Right hindlimb (tissue), 1 donor: ENCODE measurements around the gene AGAP1.

Source experiments
- DNase-seq: peaks from one replicate; pipeline ENCODE4 v3.0.0-alpha.2; 2018

AGAP1 gene

DNA sequence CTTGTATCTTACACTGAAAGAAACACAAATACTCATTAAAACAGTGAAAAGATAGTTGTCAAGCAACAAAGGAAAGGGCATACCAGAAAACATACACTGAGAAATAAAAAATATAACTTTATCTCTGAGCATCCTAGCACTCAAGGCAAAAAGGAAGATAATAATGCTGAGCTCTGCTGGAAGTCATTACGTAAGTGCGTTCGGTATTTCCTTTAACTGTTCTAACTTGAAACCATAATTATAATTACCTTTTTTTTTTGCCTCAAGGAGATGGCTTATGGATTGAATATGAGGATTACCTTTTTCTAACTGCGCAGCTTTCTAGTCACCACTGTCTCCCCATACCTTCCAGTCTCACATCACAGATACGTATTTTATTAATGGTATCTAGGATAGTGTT, 366.3 kb downstream of the AGAP1 start:
- DNase-seq, result no peak

DNA sequence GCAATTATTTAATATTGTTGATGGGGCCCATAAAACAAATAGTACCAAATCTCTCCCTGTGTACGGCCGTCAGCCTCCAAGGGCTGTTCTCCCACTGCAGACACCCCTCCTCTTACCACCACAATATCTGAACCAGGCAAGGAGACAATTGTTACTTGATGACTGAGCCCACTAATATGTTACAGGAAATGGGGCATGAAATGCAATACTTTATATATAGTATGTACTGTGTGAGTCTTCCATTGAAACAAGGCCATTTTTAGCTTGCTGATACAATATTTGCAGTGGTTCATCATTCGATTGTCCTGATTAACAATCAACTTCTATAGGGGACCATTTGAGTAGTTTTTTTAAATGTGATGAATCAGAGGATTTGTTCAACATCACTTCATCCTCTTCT, 367.0 kb downstream of the AGAP1 start:
- DNase-seq, result no peak

DNA sequence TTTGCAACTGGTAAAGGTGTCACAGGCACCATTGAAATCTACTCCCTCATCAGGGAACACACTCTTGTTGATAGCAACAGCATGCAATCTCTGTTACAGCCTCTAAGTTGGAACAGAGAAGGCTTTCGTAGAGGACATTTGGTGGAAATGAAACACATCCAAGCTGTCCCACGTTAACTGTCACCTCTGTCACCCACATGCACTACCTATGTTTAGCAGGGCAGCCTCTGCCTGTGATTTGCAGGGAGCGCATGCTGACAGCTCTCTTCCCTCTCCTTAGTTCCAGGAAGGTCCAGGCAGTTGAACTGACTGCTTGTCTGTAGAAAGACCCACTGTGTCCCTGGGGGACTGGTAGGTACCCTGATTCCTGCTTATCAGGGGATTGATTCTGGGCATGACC, 367.5 kb downstream of the AGAP1 start:
- DNase-seq, result no peak

DNA sequence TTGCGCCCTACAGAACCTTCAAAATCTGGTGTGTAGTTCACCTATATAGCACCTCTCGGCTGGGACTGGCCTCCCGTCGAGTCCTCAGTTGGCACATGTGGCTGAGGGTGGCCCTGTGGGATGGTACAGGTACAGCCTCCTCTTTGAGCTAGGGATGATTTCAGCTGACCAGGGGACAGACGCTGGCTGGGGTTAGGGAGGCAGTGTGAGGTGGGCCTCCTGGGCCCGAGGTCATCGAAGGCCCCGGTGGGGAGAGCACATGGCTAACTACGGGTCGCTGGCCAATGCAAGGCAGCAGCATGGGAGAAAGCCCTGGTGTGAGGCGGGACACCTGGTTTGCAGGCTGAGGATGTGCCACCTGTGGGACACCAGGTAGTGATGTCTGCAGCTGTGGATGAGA, 369.6 kb downstream of the AGAP1 start:
- DNase-seq, result no peak

DNA sequence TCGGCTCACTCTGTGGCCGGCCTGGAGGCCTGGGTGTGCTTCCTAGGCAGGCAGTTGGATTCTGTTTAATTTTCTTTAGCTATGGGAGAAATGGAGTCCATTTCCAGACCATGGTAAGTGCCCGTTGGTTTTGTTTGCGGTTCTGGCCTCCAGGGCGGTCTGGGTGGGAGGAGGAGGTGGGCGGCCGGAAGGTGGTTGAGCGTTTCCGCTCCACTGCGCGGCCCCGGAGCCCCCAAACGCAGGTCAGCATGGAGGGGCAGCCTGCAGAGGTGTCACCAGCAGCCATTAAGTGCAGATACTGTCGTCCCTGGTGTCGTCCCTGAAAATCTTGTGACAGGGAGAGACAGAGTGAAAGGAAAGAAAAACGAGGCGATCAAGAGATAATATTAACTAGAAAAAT, 370.5 kb downstream of the AGAP1 start:
- DNase-seq, result no peak

DNA sequence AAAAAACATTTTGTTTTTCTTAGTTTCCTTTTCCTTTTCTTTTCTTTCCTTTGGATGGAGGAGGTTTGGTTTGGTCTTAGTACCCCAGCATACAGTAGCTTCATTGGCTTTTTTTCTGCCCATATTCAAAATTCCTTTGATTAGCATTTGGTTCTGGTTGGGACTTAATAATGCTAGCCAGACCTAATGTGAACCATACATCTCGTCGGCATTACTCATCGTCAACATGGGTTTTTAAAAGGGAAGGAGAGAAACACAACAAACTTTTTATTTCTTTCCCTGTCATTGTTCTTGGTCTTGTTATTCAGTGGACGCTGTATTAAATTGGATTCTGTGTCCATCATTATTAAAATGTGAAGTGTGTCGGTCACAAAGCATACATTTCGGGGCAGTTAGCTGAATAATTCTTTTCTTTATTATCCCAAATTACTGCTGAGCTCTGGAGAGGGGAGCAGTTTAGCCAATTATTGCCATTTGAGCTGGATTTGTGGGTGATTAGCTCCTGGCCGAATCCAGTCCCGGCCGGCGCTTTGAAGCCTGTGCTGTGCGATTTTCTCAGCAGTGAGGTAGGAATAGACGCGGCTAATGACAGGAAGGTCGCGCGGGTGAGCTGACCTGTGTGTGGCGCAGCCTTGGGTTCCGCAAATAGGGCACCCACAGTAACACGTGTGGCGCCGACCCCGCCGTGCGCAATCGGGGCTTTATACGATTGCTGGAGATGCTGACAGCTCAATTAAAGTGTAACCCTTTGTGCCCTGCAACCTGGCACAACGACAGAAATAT, 371.1 kb downstream of the AGAP1 start:
- no peak for DNase-seq

DNA sequence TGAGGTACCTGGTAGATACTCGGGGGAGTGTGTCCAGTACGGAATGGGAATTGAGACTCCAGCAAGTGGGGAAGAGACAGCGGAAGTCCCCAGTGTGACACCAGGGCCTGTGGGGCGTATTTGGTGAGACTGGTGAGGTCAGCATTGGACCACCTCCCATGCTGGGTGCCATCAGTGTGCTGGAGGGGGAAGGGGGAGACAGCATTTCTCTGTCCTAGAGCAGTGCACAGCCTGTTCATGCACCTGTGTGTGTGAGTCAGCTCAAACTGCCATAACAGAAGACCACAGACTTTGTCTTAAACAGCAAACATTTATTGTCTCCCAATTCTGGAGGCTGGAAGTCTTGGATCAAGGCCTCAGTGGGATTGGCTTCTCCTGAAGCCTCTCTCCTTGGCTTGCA, 372.5 kb downstream of the AGAP1 start:
- no peak for DNase-seq

DNA sequence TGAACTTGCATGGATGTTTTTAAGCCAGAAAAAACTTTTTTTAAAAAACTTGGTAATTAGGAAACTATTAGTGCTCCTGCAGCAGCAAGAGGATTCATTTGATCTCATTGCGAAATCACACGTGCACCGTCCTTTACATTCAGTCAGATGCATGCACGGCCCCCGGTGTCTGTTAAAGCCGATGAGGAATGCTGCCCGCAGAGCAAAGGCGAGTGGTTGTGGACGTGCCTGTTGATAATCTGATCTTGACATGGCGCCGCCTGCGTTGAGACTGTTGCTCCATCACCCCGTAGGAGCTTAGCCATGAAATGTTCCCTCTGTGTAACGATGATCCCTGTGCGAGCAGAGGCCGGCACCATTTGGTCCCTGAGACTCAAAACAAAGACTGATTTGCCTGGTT, 374.4 kb downstream of the AGAP1 start:
- no peak for DNase-seq

DNA sequence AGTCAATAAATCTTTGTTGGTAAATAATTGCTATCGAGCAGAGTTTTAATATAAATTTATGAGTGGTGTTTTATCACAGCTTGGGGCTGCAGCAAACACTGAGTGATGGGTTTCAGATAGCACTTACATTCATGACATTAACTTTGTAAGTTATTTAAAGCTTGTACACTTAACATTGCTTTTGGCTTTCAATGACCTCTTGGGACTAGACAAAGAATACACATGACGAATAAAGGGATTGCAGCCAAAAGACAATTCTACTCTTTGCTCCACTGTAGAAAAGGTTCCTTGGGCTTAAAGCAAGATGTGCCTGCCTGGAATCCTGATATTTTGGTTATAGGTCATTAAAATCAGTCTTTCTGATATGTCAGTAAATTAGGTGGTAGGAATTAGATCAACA, 374.8 kb downstream of the AGAP1 start:
- DNase-seq, result no peak

DNA sequence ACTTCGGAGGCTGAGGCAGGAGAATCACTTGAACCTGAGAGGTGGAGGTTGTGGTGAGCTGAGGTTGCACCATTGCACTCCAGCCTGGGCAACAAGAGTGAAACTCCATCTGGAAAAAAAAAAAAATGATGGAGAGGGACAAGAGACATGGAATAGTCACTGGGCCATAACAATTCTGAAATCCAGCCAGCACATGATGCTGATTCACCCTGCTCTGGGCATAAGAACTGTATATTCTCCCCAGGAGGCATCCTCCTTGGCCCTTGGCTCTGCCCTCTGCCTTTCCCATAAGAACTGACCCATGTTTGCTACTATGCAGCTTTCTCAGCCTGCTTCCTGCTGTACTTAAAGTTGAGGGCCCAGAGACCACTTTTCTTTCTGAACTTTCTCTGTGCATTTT, 376.7 kb downstream of the AGAP1 start:
- DNase-seq, result no peak

DNA sequence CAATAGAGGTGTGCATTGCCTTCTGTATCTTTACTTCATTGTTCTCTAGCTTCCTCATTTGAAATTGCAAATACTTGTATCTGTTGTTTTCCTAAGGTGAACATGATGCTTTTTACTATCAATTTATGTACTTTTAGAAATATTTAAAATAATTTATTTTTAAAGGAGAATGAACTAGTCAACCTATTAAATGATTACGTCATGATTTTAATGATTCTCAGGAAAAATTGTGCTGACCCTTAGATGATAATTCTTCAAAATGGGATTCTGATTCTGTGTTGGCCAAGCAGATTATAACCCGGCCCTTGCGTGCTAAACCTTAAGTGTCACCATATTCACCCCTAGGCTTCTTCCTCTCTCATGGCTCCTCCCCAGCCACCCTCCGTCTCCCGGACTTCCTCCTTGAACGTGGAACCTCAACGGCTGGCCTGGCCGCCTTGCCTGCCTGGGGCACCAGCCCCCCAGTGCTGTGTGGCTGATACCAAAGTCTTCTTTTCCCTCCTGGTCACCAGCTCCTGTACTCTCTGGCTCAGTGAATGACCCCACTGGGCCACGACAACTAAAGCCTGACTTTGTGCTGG, 382.3 kb downstream of the AGAP1 start:
- no peak for DNase-seq

DNA sequence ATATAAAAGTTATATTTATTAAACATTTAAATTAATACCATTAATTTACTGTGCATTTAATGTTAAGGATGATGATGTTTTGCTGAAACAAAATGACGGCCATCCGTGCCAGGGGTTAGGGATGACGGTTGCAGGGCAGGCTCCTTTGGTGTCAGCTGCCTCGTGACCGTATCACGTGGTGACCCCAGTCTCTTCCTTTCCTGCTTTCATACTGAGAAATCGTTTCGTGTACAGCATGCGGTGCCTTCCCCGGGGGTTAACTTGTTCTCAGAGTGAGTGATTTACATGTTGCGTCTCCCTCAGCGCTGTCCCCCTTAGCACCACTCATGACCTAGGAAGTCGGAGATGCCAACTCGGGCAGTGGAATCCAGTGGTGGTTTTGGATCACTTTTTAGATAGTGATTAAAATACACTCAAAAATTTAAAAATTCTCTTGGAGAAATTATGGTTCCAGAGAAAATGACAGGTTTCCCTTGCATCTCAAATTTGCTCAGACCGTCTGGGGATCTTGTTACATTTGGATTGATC, 383.5 kb downstream of the AGAP1 start:
- DNase-seq, result peak; percentile 30

DNA sequence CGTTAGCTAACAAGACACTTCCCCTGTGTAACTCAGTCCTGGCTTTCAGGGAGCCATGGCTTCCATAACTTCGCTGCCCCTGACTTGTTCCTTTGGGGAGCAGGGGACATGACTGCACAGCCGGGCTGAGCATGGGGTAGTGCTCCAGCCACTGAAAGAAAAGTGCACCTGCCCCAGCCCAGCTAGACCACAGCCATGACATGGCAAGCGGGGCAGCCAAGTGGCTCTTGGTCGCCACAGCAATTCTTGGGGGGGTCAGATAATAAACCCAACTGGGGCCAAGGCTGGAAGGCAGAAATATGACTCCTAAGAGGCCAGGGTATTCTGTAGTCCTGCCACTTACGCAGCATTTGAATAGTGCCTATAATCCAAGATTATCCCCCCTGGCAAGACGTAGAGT, 385.3 kb downstream of the AGAP1 start:
- DNase-seq, result no peak

DNA sequence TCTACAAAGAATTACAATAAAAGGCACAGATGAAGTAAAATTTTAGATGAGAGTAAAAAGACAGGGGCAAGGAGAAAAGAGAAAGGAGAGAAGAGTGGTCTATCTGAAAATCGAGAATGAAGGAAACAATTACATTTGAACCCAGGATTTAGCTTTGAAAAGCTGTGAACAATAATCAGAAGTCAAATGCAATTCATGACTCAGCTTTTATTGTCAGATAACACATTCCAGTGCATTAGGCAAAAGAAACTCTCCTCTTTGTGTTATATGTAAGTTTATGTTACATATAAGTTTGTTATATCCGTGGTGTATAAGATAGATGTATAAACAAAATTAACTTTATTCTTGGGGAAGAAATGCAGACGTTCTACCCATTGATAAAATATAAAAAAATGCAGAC, 389.8 kb downstream of the AGAP1 start:
- no peak for DNase-seq

DNA sequence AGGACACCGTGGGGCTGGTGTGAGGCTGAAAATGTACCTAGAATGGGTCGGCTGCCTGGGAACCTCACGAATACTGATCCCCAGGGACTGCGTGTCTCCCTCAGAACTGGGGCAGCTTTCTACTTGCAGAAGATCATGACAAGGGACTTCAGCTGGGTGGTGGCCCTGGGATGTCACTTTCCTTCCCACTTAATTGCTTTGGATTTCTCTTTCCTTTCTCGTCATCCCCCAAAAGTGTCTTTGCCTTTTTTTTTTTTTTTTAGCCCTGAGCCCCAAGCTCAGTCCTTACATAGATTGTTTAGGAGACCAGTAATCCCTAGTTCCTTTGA, 395.4 kb downstream of the AGAP1 start:
- DNase-seq, result no peak

DNA sequence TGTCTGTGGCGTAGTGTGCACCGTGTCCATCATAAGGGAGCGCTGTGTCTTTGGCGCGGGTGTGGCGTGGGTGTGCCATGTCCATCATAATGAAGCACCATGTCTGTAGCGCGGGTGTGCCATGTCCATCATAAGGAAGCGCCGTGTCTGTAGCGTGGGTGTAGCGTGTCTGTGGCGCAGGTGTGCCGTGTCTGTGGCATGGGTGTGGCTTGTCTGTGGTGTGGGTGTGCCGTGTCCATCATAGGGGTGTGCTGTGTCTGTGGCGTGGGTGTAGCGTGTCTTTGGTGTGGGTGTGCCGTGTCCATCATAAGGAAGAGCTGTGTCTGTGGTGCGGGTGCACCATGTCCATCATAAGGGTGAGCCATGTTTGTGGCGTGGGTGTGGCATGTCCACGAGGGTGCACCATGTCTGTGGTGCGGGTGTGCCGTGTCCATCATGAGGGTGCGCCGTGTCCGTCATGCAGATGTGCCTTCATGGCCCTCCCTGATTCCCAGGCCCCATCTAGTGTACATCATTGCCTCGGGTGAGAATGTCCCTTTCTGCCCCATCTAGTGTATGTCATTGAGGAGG, 399.4 kb downstream of the AGAP1 start:
- no peak for DNase-seq

DNA sequence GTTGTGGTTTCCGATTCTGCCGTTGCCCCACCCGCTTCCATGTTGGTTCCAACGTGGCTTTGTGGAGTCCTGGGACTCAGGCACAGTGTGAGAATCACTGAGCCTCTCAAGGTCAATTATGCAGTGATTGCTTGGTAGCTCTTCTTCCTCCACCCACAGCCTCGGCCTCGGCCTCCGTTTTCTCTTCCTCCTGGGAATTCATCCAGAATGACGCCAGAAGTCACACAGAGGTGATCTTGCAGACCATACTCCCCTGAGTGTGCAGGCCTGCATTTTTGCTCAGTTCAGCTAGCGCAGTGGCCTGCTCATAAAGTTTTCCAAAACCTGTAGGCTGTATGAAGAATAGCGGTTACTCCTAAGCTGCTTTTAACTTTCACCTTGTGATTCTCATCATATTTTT, 401.0 kb downstream of the AGAP1 start:
- DNase-seq, result no peak

DNA sequence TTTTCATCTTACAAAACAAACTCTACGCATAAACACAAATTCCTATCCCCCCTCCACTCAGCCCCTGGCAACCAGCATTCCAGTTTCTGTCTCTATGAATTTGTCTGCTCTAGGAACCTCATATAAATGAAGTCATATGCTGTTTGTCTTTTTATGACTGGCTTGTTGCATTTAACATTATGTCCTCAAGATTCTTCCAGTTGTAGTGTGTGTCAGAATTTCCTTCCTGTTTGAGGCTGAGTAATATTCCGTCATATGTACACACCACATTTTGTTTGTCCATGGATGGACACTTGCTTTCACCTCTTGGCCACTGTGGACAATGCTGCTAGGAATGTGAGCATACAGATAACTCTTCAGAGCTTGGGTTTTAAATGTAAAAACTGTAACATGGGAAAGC, 402.2 kb downstream of the AGAP1 start:
- no peak for DNase-seq

DNA sequence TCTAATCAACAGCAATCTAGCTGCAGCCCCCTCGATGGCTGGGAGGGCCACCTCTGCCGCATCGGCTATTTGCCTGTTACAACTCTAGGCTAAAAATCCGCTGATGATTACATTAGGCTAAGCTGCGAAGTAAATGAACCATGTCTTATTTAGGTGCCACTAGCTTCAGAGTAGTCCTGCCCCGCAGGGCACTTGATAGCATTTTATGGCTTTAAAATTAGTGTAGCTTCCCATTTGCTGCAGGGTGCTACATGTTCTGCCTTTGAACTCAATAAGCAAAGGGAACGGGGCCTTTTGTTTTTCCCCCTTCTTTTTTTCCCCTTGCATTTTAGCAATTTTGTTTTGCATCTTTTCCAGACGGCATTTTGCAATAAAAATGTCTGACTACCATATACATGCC, 404.1 kb downstream of the AGAP1 start:
- no peak for DNase-seq

DNA sequence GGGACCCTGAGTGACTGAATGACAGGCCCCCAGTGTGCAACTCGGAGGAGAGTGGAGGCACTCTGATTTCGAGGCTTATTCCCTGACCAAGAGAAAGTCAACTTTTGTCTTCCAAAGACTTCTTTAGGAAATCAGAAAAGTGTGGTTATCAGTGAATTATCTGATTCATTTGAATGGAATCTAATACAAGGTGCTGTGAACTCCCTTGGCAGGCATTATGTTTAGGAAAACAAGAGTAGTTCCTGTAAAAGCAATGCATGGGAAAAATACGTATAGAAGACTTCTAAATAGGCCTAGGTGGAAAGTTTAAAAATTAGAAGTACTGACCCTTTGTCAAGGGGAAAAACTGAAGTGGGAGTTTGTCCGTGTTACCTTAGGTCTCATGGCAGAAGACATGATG, 404.9 kb downstream of the AGAP1 start:
- no peak for DNase-seq

DNA sequence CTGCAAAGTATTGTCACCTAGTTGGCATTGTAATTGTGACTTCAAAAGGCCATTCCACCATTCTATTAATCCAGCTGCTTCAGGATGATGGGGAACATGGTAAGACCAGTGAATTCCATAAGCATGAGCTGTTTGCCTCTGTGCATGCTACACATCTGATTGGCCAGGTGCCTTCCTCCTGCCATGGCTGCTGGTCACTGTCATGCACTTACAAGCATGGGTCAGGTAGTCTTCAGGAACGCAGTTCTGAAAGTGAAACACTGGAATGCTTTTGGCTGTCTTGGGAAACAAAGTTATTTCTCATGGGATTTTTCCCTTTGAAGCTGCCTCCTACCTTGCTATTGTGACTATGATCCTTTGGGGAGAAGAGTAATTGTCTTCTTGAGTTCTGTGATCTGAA, 406.8 kb downstream of the AGAP1 start:
- DNase-seq, result no peak

DNA sequence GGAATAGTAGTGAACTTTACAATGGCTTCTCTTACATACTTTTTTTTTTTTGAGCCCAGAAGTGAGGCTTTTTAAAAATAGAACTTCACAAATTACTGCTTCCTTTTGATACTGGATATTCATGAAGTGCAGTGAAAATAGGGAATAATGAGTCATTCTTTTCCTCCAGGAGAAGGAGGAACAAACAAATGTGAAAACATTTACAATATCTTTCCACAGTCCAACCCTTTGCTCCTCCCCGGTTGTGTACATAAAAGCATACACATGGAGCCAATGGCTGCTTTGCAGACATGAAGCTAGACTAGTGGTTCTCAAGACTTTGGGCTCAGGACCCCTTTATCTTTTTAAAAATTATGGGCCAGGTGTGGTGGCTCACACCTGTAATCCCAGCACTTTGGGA, 407.4 kb downstream of the AGAP1 start:
- no peak for DNase-seq

DNA sequence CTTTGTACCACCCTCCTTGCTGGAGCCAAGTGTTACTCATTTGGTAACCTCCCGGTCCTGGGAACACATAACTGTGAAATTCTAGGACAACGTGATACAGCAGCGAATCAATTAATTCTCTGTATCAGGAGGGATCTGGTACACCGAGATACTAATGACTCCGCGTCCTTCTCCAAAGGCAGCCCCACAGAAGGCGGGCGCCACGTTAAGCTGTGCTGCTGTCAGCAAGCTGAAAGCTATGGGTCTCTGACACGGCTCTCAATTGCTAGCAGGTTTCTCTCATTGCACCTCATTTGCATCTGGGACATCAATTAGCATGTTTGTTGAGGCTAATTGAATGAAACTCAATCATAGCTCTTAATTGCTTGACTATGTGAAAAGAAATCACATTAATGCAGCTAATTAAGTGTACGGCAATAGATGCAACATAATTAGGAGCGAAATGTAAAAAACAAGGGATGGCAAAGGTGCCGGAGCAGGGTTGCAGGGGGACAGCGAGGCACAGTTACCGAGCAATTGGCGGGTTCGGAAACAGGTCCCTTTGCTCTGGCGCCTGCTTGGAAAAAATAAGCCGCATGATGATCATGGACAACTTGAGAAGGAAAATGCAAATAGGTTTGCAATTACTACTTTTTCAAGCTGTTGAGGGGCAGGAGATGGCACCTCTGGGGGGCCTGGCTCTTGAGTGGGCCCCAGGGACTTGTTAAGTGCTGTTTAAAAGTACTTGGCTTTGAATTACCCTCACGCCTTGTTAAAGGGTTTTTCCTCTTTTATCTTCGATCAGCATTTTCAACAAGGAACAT, 410.1 kb downstream of the AGAP1 start:
- no peak for DNase-seq

DNA sequence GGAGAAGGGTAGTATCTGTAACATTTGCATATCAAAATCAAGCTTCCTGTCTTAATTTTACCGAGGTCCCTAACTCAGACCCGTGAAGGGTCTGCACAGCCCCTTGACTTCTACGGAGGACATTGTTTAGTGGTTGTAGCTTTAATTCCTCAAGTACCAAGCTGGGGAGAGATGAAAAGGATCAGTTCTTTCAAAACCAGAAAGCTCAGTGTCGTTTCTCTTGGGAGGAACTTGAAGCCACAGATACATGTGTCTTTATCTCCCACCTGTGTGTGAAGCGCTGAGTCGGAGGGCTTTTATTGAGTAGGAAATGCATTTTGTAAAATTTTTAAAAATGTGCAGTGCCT, 410.7 kb downstream of the AGAP1 start:
- DNase-seq, result no peak
